Measurements from ENCODE around the gene SUGCT. TPM values are rescaled to one million over a fixed set of nuclear protein-coding genes. Genes with fewer than 3 reads are reported as not detected.

The SUGCT gene
- total and polyA plus RNA-seq, 2 of the 13 experiments (the other 11 are each of a cell fraction or from before 2014, with no cell fraction given) = 10.1 to 22.2 TPM

DNA sequence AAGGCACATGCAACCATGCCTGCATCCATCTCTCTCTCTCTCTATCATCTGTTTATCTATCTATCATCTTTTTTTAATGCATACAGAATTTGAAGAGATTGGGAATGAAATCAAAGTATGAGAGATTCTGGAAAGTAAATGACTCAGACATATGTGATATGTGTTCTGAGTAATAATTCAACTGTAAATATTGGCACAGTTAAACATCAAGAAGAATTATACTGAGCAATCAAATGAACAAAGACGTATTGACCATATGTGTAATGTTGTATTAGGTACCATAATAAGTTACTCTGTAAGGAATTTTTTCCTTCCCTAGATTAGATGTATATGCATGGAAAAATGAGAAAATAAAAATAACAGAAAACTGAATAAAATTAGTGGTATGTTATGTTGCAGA lies 108.3 kb downstream of the SUGCT start:
- ChIA-PET CTCF (ENCODE audit: low intra/inter-chr PET ratio, low total read pairs) (no interaction called here), POLR2A (no interaction called here)
- Histone ChIP-seq H4K20me1 (ENCODE audit: insufficient read depth, low read length) (no peaks in the 10 kb centered on the region), H3K79me2 (ENCODE audit: insufficient read depth, low read length) (no peaks in the 10 kb centered on the region), H3K27ac (ENCODE audit: extremely low read length, insufficient read depth, low read length) (no peak overlapping the region), H3K27me3 (ENCODE audit: control insufficient read depth in 1 of 2, insufficient read depth in 2 of 2, low read length in 2 of 2) (no peaks in the 10 kb centered on the region), H2AFZ (ENCODE audit: low read length) (no peak overlapping the region), H3K4me2 (ENCODE audit: low read depth, low read length) (no peak overlapping the region), H3K9me3 (ENCODE audit: low read length) (no peaks in the 10 kb centered on the region), H3K9ac (ENCODE audit: insufficient read depth, low read depth, low read length) (no peak overlapping the region), H3K36me3 (replicated peaks in 1 of 2; ENCODE audit: control insufficient read depth in 1 of 2, insufficient read depth in 2 of 2, low read length in 2 of 2) (no peaks in the 10 kb centered on the region), H3K4me1 (ENCODE audit: insufficient read depth, low read length) (no peaks in the 10 kb centered on the region), H3K4me3 (replicated peaks in 1 of 3; ENCODE audit: insufficient read depth in 1 of 3, low read depth in 2 of 3, low read length in 3 of 3) (no peak overlapping the region)
- 95% methylated on average over 1 of the region's 1 CpG for WGBS (ENCODE audit: low lambda C conversion rate)
- DNase-seq (ENCODE audit: low spot score) = no peak
- no TSS peak for BruUV-seq (replicated peaks)
- ATAC-seq = no peak
- intact Hi-C loops (cut with micrococcal nuclease; ENCODE audit: unreplicated experiment) (no loop called here), in situ Hi-C loops (cut with HindIII; ENCODE audit: extremely low pct_ligation_motif_present, low pct_unique_long_range_greater_than_20kb) (loop anchor here (25.0 kb wide), 1 partner anchor 1469 kb away; the partner anchor contains the start of gene INHBA)
- TF ChIP-seq MEF2D (CRISPR knock-in tag; IDR thresholded peaks at IDR 0.05) (no peak), NFE2L2 (IDR thresholded peaks at IDR 0.05; ENCODE audit: low read length) (no peak), ZNF232 (CRISPR knock-in tag; IDR thresholded peaks at IDR 0.05; ENCODE audit: borderline replicate concordance) (no peak), TBX3 (IDR thresholded peaks at IDR 0.05; ENCODE audit: borderline replicate concordance) (no peak), DRAP1 (CRISPR knock-in tag; IDR thresholded peaks at IDR 0.05) (no peak), RBM22 (optimal IDR thresholded peaks at IDR 0.05; ENCODE audit: low read length) (no peak), AHR (CRISPR knock-in tag; IDR thresholded peaks at IDR 0.05) (no peak), ZNF430 (CRISPR knock-in tag; IDR thresholded peaks at IDR 0.05) (no peak), ZBTB49 (CRISPR knock-in tag; IDR thresholded peaks at IDR 0.05; ENCODE audit: borderline replicate concordance) (no peak), ZMYM3 (CRISPR knock-in tag; IDR thresholded peaks at IDR 0.05) (no peak)
- TF ChIP-seq, protein P1, sequence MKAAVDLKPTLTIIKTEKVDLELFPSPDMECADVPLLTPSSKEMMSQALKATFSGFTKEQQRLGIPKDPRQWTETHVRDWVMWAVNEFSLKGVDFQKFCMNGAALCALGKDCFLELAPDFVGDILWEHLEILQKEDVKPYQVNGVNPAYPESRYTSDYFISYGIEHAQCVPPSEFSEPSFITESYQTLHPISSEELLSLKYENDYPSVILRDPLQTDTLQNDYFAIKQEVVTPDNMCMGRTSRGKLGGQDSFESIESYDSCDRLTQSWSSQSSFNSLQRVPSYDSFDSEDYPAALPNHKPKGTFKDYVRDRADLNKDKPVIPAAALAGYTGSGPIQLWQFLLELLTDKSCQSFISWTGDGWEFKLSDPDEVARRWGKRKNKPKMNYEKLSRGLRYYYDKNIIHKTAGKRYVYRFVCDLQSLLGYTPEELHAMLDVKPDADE (CRISPR knock-in tag; IDR thresholded peaks at IDR 0.05) = no peak
- TF ChIP-seq, protein P2, sequence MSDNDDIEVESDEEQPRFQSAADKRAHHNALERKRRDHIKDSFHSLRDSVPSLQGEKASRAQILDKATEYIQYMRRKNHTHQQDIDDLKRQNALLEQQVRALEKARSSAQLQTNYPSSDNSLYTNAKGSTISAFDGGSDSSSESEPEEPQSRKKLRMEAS (IDR thresholded peaks at IDR 0.05) = no peak
- FAIRE-seq = no peak
